Measurements from ENCODE around the gene MISP3. TPM values are rescaled to one million over a fixed set of nuclear protein-coding genes. Genes with fewer than 3 reads are reported as not detected.

MISP3 gene
- total and polyA plus RNA-seq, 8 donors, result 6.4 to 21.4 (median 8.3) TPM

GRCh38 chr19:14054721-14055120 lies 17.9 kb upstream of the MISP3 start:
- Histone ChIP-seq H3K27ac (no peak overlapping the region), H3K9me3 (no peaks in the 10 kb centered on the region), H3K36me3 (peaks cover 0 to 6% (median 0%) of the 10 kb centered on the region in 3 donors), H3K4me1 (peaks cover 0 to 5% (median 4%) of the 10 kb centered on the region in 3 donors), H3K27me3 (no peaks in the 10 kb centered on the region), H3K4me3 (no peak overlapping the region)
- no peak for TF ChIP-seq CTCF (IDR thresholded peaks at IDR 0.05)
- ATAC-seq (no peak), DNase-seq (no peak), FAIRE-seq (no peak)
- intact Hi-C loops (cut with DNase I), result no loop called here
- WGBS, 2 donors, result 82 to 89% methylated on average over 11 of the region's 11 CpGs

GRCh38 chr19:14055396-14055795 lies 17.2 kb upstream of the MISP3 start:
- no peaks in the 10 kb centered on the region for H3K9me3 ChIP-seq
- peaks cover 0 to 6% (median 0%) of the 10 kb centered on the region in 3 donors for H3K36me3 ChIP-seq
- ATAC-seq (no peak), DNase-seq (no peak), FAIRE-seq (no peak)
- intact Hi-C loops (cut with DNase I), result no loop called here
- WGBS, 2 donors, result 95 to 97% methylated on average over 3 of the region's 3 CpGs
- H3K27me3 ChIP-seq, result no peaks in the 10 kb centered on the region
- no peak overlapping the region for H3K4me3 ChIP-seq
- no peak for TF ChIP-seq CTCF (IDR thresholded peaks at IDR 0.05)
- H3K27ac ChIP-seq, result no peak overlapping the region
- H3K4me1 ChIP-seq, result peaks cover 0 to 11% (median 11%) of the 10 kb centered on the region in 3 donors

DNA sequence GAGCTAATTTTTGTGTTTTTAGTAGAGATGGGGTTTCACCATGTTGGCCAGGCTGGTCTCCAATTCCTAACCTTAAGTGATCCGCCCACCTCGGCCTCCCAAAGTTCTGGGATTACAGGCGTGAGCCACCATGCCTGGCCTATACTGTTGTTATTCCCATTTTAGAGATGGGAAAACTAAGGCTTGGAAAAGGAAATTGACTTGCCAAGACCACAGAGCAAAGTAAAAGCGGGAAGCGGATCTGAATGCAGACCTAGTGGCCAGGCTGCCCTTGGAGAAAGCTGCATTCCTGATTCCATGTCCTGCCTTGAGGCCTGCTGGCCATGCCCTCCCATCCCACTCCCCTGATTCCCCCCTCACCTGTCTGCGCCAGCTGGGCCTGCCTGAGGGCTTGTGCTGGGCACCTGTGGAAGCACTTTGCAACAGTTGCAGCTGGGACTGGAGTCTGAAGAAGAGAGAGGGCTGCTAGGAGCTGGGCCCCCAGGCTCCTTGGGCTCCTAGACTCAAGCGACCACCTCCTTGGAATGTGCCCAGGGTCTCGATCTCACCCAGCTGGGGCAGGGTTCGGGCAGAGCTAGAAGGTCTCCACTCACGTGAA lies 16.4 kb upstream of the MISP3 start:
- Histone ChIP-seq H3K9me3 (no peaks in the 10 kb centered on the region), H3K27ac (no peak overlapping the region), H3K4me1 (peaks cover 0 to 18% (median 11%) of the 10 kb centered on the region in 3 donors), H3K4me3 (no peak overlapping the region), H3K27me3 (no peaks in the 10 kb centered on the region), H3K36me3 (peaks cover 0 to 6% (median 0%) of the 10 kb centered on the region in 3 donors)
- DNase-seq (no peak), FAIRE-seq (no peak), ATAC-seq (no peak)
- TF ChIP-seq CTCF (IDR thresholded peaks at IDR 0.05), result no peak
- intact Hi-C loops (cut with DNase I), result no loop called here
- 96% methylated on average over 10 of the region's 10 CpGs for WGBS, 2 donors

DNA sequence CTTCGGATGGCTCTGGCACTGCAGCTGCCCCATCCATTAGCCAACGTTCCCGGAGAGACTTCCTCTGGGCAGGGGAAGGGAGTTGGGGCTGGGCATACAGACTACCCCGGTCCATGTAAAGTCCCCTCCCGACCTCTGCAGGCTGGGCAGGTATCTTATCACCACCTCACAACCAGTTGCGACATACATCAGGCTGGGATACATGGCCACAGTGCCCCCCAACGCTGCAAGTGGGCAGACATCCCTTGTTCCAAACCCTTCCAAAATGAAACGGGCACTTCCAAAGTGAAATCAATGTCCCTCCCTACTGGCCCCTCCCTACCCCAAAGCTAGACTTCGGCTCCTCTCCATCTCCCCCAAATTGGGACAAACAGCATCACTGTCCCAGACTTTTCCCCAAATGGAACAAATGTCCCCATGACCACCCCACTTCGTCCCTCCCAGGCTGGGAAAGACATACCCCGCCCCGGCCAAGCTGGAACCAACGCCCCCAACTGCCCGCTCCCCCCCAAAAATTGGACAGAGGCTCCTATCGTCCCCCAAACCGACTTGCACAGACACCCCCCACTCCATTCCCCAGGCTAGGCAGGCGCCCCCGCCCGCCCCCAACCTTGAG lies 15.7 kb upstream of the MISP3 start:
- FAIRE-seq (no peak), DNase-seq (no peak), ATAC-seq (no peak)
- Histone ChIP-seq H3K27me3 (no peaks in the 10 kb centered on the region), H3K9me3 (no peaks in the 10 kb centered on the region), H3K27ac (no peak overlapping the region), H3K36me3 (peaks cover 0 to 6% (median 0%) of the 10 kb centered on the region in 3 donors), H3K4me1 (peaks cover 0 to 18% (median 11%) of the 10 kb centered on the region in 3 donors), H3K4me3 (peak overlapping the region in 2 of 4 donors; percentile 6 to 18)
- intact Hi-C loops (cut with DNase I), result no loop called here
- no peak for TF ChIP-seq CTCF (IDR thresholded peaks at IDR 0.05)
- WGBS, 2 donors, result 68 to 73% methylated on average over 18 to 19 of the region's 19 CpGs
